Loucy (cell line): ENCODE data around the gene COL23A1.

ENCODE experiments used
- CTCF ChIP-seq: fragments of 200-600 bp; sonication (generic); conservative IDR thresholded peaks from 2 replicates; pipeline ENCODE4 v1.5.1; 2014; ENCODE audit warnings: mild to moderate bottlenecking, antibody characterized with exemption, low read length
- EZH2phosphoT487 ChIP-seq: fragments of 200-600 bp; IDR thresholded peaks from 2 replicates; pipeline ENCODE4 v1.6.1; 2018; ENCODE audit warnings: antibody characterized with exemption, mild to moderate bottlenecking, moderate library complexity, borderline replicate concordance

- TF ChIP-seq CTCF: no peak
- TF ChIP-seq EZH2phosphoT487: no peak
Measured at GRCh38 chr5:178356431-178356872, 233.7 kb downstream of the COL23A1 start.
